Fibroblast of lung (primary cell): ENCODE results near the gene SGCG. TPM values are rescaled to one million over a fixed set of nuclear protein-coding genes. Genes with fewer than 3 reads are reported as not detected.

Source experiments
- DNase-seq, 2 donors: peaks; one replicate each; pipeline versions ENCODE4 v3.0.0 to v3.0.0-alpha.2; 2010; ENCODE audit warnings: low read depth in 2 of 2
- H2AFZ ChIP-seq: 2 replicates; pipeline ENCODE4 v1.5.1; 2012; ENCODE audit warnings: low read length, control low read depth, inconsistent platforms
- H3K27ac ChIP-seq: 2 replicates; pipeline ENCODE4 v1.5.1; 2011; ENCODE audit warnings: low read length, control low read depth; ENCODE audit not compliant: insufficient read depth
- H3K27me3 ChIP-seq: 2 replicates; pipeline ENCODE4 v1.5.1; 2011; ENCODE audit warnings: mild to moderate bottlenecking, low read length; ENCODE audit not compliant: control insufficient read depth, insufficient read depth
- H3K36me3 ChIP-seq: 2 replicates; pipeline ENCODE4 v1.5.1; 2011; ENCODE audit warnings: low read length; ENCODE audit not compliant: control insufficient read depth, insufficient read depth
- H3K4me1 ChIP-seq: 2 replicates; pipeline ENCODE4 v1.5.1; 2011; ENCODE audit warnings: low read length; ENCODE audit not compliant: control insufficient read depth, insufficient read depth; ENCODE audit errors: extremely low read depth
- H3K4me2 ChIP-seq: 2 replicates; pipeline ENCODE4 v1.5.1; 2011; ENCODE audit warnings: low read length, control low read depth; ENCODE audit not compliant: insufficient read depth; ENCODE audit errors: extremely low read depth
- H3K4me3 ChIP-seq, 4 experiments: fragments of 200-600 bp in 1 of 4; sonication (generic) in 1 of 4; replicated peaks in 1 of 4; 2 replicates each; pipeline ENCODE4 v1.5.1; 2011 to 2016; ENCODE audit warnings: low read length in 4 of 4, low read depth in 3 of 4, mild to moderate bottlenecking in 3 of 4, control low read depth in 2 of 4, inconsistent platforms in 1 of 4, mixed read lengths in 1 of 4; ENCODE audit not compliant: insufficient read depth in 1 of 4; ENCODE audit errors: control extremely low read depth in 1 of 4
- H3K79me2 ChIP-seq: 2 replicates; pipeline ENCODE4 v1.5.1; 2012; ENCODE audit warnings: mild to moderate bottlenecking, low read length, inconsistent platforms; ENCODE audit not compliant: control insufficient read depth, insufficient read depth
- H3K9ac ChIP-seq: 2 replicates; pipeline ENCODE4 v1.5.1; 2011; ENCODE audit warnings: mild to moderate bottlenecking, low read length, control low read depth; ENCODE audit not compliant: insufficient read depth
- H3K9me3 ChIP-seq: 2 replicates; pipeline ENCODE4 v1.5.1; 2012; ENCODE audit warnings: low read depth, low read length; ENCODE audit not compliant: control insufficient read depth, insufficient read depth
- H4K20me1 ChIP-seq: 2 replicates; pipeline ENCODE4 v1.5.1; 2011; ENCODE audit warnings: low read length; ENCODE audit not compliant: control insufficient read depth, insufficient read depth; ENCODE audit errors: extremely low read depth
- EZH2 ChIP-seq: IDR thresholded peaks from 2 replicates; pipeline ENCODE4 v1.5.1; 2012; ENCODE audit warnings: low read length, control low read depth, mild to moderate bottlenecking; ENCODE audit errors: missing control alignments
- polyA minus RNA-seq: library from RNA; depleted of rRNA, polyadenylated mRNA; stranded (reverse); fragments of >200 nt; gene quantifications from 2 replicates; pipeline ENCODE4 v1.2.3, GENCODE V29; 2011; ENCODE audit warnings: low replicate concordance
- polyA plus RNA-seq, 2 donors: library from polyadenylated mRNA; depleted of rRNA in 1 of 2; stranded (reverse) in 1 of 2; unstranded in 1 of 2; fragments of >200 nt; gene quantifications; 2 replicates each; pipeline ENCODE4 v1.2.1, GENCODE V29; 2011 to 2012; ENCODE audit warnings: missing spikeins in 1 of 2
- total RNA-seq: library from RNA; depleted of rRNA; stranded (reverse); fragments of >200 nt; gene quantifications from 2 replicates; pipeline ENCODE4 v1.2.1, GENCODE V29; 2014
- TF ChIP-seq, protein P1 (sequence below), 2 donors: IDR thresholded peaks in 1 of 2; conservative IDR thresholded peaks in 1 of 2; 1 replicate in 1 of 2; 2 replicates in 1 of 2; pipeline ENCODE4 v1.5.1; 2011 to 2012; ENCODE audit warnings: low read length in 2 of 2, control low read depth in 1 of 2, inconsistent platforms in 1 of 2, low read depth in 1 of 2, mild to moderate bottlenecking in 1 of 2

Gene SGCG, protein sequence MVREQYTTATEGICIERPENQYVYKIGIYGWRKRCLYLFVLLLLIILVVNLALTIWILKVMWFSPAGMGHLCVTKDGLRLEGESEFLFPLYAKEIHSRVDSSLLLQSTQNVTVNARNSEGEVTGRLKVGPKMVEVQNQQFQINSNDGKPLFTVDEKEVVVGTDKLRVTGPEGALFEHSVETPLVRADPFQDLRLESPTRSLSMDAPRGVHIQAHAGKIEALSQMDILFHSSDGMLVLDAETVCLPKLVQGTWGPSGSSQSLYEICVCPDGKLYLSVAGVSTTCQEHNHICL
- total RNA-seq (1.5 and 8.5 TPM in 2 replicates), polyA plus RNA-seq (0.14 and 0.72 TPM in 2 replicates), polyA minus RNA-seq (0.41 TPM in 1 of 2 replicates, not detected in the other)
- polyA plus RNA-seq (2012) = 0.10 and 0.59 TPM in 2 replicates

DNA sequence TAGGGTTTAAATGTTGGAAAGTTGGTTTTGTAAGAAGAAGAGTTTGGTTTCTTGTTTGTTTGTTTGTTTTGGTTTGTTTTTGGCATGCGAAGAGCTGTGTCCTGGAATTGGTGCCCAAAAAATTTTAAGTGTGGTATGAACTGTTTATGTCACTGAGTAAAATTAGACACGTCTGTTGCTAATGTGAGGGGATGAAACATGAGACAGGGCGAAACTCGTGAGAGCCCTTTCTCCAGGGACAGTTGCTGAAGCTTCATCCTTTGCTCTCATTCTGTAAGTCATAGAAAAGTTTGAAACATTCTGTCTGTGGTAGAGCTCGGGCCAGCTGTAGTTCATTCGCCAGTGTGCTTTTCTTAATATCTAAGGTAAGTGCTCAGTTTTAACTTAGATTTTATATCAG lies at the start of gene SGCG:
TSS of gene SGCG (plus strand) at position 269 of the 400 bp plus-strand sequence. CDS start 22,716 bp downstream, outside the sequence.
- TF ChIP-seq, protein P1, sequence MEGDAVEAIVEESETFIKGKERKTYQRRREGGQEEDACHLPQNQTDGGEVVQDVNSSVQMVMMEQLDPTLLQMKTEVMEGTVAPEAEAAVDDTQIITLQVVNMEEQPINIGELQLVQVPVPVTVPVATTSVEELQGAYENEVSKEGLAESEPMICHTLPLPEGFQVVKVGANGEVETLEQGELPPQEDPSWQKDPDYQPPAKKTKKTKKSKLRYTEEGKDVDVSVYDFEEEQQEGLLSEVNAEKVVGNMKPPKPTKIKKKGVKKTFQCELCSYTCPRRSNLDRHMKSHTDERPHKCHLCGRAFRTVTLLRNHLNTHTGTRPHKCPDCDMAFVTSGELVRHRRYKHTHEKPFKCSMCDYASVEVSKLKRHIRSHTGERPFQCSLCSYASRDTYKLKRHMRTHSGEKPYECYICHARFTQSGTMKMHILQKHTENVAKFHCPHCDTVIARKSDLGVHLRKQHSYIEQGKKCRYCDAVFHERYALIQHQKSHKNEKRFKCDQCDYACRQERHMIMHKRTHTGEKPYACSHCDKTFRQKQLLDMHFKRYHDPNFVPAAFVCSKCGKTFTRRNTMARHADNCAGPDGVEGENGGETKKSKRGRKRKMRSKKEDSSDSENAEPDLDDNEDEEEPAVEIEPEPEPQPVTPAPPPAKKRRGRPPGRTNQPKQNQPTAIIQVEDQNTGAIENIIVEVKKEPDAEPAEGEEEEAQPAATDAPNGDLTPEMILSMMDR (conservative IDR thresholded peaks at IDR 0.05 in 1 of 2, IDR thresholded peaks at IDR 0.05 in 1 of 2; ENCODE audit: low read depth in 1 of 2, low read length in 2 of 2) = no peak
- TF ChIP-seq EZH2 = no peak
- no peak within 1 kb of the TSS for H3K4me3 ChIP-seq
- H2AFZ ChIP-seq = no peak within 1 kb of the TSS
- H3K79me2 ChIP-seq = no peaks in the 10 kb centered on the region
- no peaks in the 10 kb centered on the region for H3K27me3 ChIP-seq
- no peaks in the 10 kb centered on the region for H4K20me1 ChIP-seq
- no peak within 1 kb of the TSS for H3K9ac ChIP-seq
- DNase-seq = peak in 1 of 2 donors; percentile 21
- H3K36me3 ChIP-seq = no peaks in the 10 kb centered on the region
- H3K4me1 ChIP-seq = no peaks in the 10 kb centered on the region
- H3K4me2 ChIP-seq = no peak within 1 kb of the TSS
- no peaks in the 10 kb centered on the region for H3K9me3 ChIP-seq
- H3K27ac ChIP-seq = no peak within 1 kb of the TSS

DNA sequence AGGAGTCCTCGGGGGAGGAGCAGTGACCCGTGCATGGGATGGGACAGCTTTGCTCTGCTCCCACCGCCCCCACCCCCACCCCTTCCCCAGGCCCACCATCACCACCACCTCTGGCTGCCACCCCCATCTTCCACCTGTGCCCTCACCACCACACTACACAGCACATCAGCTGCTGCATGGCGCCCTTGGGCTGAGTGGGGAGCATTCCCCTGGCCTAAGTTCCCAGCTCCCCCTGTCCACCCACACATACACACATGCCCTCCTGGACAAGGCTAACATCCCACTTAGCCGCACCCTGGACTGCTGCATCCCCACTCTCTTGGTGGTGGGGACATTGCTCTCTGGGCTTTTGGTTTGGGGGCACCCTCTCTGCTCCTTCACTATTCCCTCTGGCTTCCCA lies 46.2 kb upstream of the SGCG start:
- no peak for TF ChIP-seq EZH2
- TF ChIP-seq, protein P1 (conservative IDR thresholded peaks at IDR 0.05 in 1 of 2, IDR thresholded peaks at IDR 0.05 in 1 of 2; ENCODE audit: low read depth in 1 of 2, low read length in 2 of 2) = no peak
- H2AFZ ChIP-seq = no peak overlapping the region
- no peak for DNase-seq
- no peaks in the 10 kb centered on the region for H3K9me3 ChIP-seq
- H3K4me1 ChIP-seq = no peaks in the 10 kb centered on the region
- H3K27me3 ChIP-seq = no peaks in the 10 kb centered on the region
- H3K79me2 ChIP-seq = no peaks in the 10 kb centered on the region
- no peaks in the 10 kb centered on the region for H4K20me1 ChIP-seq
- H3K4me2 ChIP-seq = no peak overlapping the region
- H3K9ac ChIP-seq = no peak overlapping the region
- H3K36me3 ChIP-seq = no peaks in the 10 kb centered on the region
- H3K27ac ChIP-seq = no peak overlapping the region
- no peak overlapping the region for H3K4me3 ChIP-seq

DNA sequence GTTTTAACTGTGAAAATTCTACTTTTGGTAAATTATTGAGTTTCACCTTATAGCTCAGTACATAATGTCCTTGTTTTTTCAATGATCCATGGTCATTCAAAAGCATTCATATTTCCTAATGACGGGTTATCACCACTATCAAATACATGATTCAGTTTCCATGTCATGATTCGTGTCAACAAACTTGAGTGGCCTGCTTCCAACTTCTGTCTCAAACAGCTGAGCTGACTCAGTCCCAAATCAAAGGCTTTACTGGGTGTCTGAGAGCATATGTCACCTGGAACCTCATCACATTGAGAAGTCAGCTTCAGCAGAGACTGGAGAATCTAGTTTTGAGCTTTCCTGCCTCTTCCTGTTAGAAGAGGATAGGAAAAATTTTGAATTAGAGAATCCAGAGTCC lies 40.3 kb upstream of the SGCG start:
- H3K9me3 ChIP-seq = no peaks in the 10 kb centered on the region
- peak in 1 of 2 donors; percentile 52 for DNase-seq
- no peak overlapping the region for H3K4me2 ChIP-seq
- no peak overlapping the region for H3K27ac ChIP-seq
- H3K27me3 ChIP-seq = no peaks in the 10 kb centered on the region
- no peaks in the 10 kb centered on the region for H3K79me2 ChIP-seq
- no peak overlapping the region for H2AFZ ChIP-seq
- H3K9ac ChIP-seq = no peak overlapping the region
- TF ChIP-seq, protein P1 (conservative IDR thresholded peaks at IDR 0.05 in 1 of 2, IDR thresholded peaks at IDR 0.05 in 1 of 2; ENCODE audit: low read depth in 1 of 2, low read length in 2 of 2) = no peak
- no peak for TF ChIP-seq EZH2
- H4K20me1 ChIP-seq = no peaks in the 10 kb centered on the region
- no peaks in the 10 kb centered on the region for H3K4me1 ChIP-seq
- no peak overlapping the region for H3K4me3 ChIP-seq
- no peaks in the 10 kb centered on the region for H3K36me3 ChIP-seq
